IMR-90 (cell line): ENCODE measurements around the gene BTK. TPM values are rescaled to one million over a fixed set of nuclear protein-coding genes. Genes with fewer than 3 reads are reported as not detected.
A peak's percentile ranks its signal among the peaks of the same experiment; 100 is the strongest.

Experiments used
- ATAC-seq: fragments of 200-7000 bp; cut with Tn5 transposase; 2 replicates; pipeline ENCODE4 v1.9.1; 2020; ENCODE audit warnings: low read depth, mild to moderate bottlenecking, moderate library complexity
- BruUV-seq: library from RNA; stranded (reverse); fragments of 400-500 nt; replicated peaks from 2 replicates; lab custom pipeline; 2021; lab: Mats Ljungman, UMichigan
- CTCF ChIA-PET: fragments of 300-600 bp; formaldehyde crosslinking; extraction: SDS; loops from one replicate; lab custom pipeline; 2021; ENCODE audit warnings: antibody characterized with exemption; lab: Yijun Ruan, JAX
- POLR2A ChIA-PET: fragments of 300-600 bp; sonication (Branson Sonifier 250); formaldehyde crosslinking; loops from one replicate; lab custom pipeline; 2022; ENCODE audit warnings: antibody characterized with exemption; ENCODE audit not compliant: unreplicated experiment; lab: Charles Lee
- DNase-seq: peaks from one replicate; pipeline ENCODE4 v3.0.0; 2013
- H2AFZ ChIP-seq: replicated peaks from 2 replicates; pipeline ENCODE3; 2013; ENCODE audit warnings: low read length, mild to moderate bottlenecking; ENCODE audit not compliant: poor library complexity
- H2AK5ac ChIP-seq: 2 replicates; pipeline ENCODE4 v1.6.1; 2013; ENCODE audit warnings: low read depth, low read length, inconsistent platforms
- H2AK9ac ChIP-seq: replicated peaks from 2 replicates; pipeline ENCODE3; 2013; ENCODE audit warnings: mild to moderate bottlenecking, low read depth, low read length, moderate library complexity; ENCODE audit not compliant: poor library complexity
- H2BK120ac ChIP-seq: 2 replicates; pipeline ENCODE4 v1.6.1; 2013; ENCODE audit warnings: low read depth, low read length, inconsistent platforms
- H2BK15ac ChIP-seq: 3 replicates; pipeline ENCODE4 v1.6.1; 2013; ENCODE audit warnings: low read depth, low read length, inconsistent platforms
- H2BK20ac ChIP-seq: 2 replicates; pipeline ENCODE4 v1.6.1; 2013; ENCODE audit warnings: low read depth, mild to moderate bottlenecking, inconsistent platforms, low read length, moderate library complexity
- H2BK5ac ChIP-seq: 2 replicates; pipeline ENCODE4 v1.6.1; 2013; ENCODE audit warnings: mild to moderate bottlenecking, low read depth, low read length, inconsistent platforms; ENCODE audit not compliant: poor library complexity, severe bottlenecking
- H3K14ac ChIP-seq: replicated peaks from 2 replicates; pipeline ENCODE4 v1.6.1; 2013; ENCODE audit warnings: low read depth, low read length, inconsistent platforms
- H3K18ac ChIP-seq: 2 replicates; pipeline ENCODE4 v1.6.1; 2013; ENCODE audit warnings: low read depth, low read length, control low read depth
- H3K23ac ChIP-seq: 2 replicates; pipeline ENCODE4 v1.6.1; 2013; ENCODE audit warnings: low read depth, low read length, inconsistent platforms
- H3K27ac ChIP-seq: 2 replicates; pipeline ENCODE4 v1.5.1; 2013; ENCODE audit warnings: mild to moderate bottlenecking, control low read depth, low read length; ENCODE audit not compliant: insufficient read depth
- H3K27me3 ChIP-seq: 2 replicates; pipeline ENCODE4 v1.6.1; 2013; ENCODE audit warnings: low read length; ENCODE audit not compliant: control insufficient read depth, insufficient read depth
- H3K36me3 ChIP-seq: 2 replicates; pipeline ENCODE4 v1.6.1; 2013; ENCODE audit warnings: low read length, mixed read lengths; ENCODE audit not compliant: control insufficient read depth, insufficient read depth
- H3K4ac ChIP-seq: 2 replicates; pipeline ENCODE4 v1.6.1; 2013; ENCODE audit warnings: low read depth, low read length, inconsistent platforms
- H3K4me1 ChIP-seq: 2 replicates; pipeline ENCODE4 v1.6.1; 2013; ENCODE audit warnings: low read length, mixed read lengths; ENCODE audit not compliant: control insufficient read depth, insufficient read depth
- H3K4me2 ChIP-seq: 2 replicates; pipeline ENCODE4 v1.6.1; 2013; ENCODE audit warnings: low read depth, mild to moderate bottlenecking, control low read depth, low read length, moderate library complexity
- H3K4me3 ChIP-seq: 2 replicates; pipeline ENCODE4 v1.5.1; 2013; ENCODE audit warnings: low read depth, mild to moderate bottlenecking, control low read depth, low read length, moderate library complexity; ENCODE audit not compliant: insufficient read depth
- H3K56ac ChIP-seq: 2 replicates; pipeline ENCODE4 v1.6.1; 2013; ENCODE audit warnings: low read length, inconsistent platforms; ENCODE audit not compliant: insufficient read depth; ENCODE audit errors: extremely low read depth
- H3K79me1 ChIP-seq, 2 experiments: 2 replicates each; pipeline ENCODE4 v1.6.1; 2013; ENCODE audit warnings: low read length in 2 of 2, inconsistent platforms in 1 of 2, low read depth in 1 of 2
- H3K9ac ChIP-seq: 2 replicates; pipeline ENCODE4 v1.6.1; 2013; ENCODE audit warnings: low read depth, low read length, control low read depth
- H3K9me1 ChIP-seq: 2 replicates; pipeline ENCODE4 v1.6.1; 2013; ENCODE audit warnings: low read length, inconsistent platforms; ENCODE audit not compliant: insufficient read depth
- H3K9me3 ChIP-seq: 2 replicates; pipeline ENCODE4 v1.6.1; 2013; ENCODE audit warnings: low read length; ENCODE audit not compliant: control insufficient read depth, insufficient read depth
- H4K20me1 ChIP-seq: 2 replicates; pipeline ENCODE4 v1.6.1; 2013; ENCODE audit warnings: low read length, inconsistent platforms; ENCODE audit not compliant: insufficient read depth
- H4K5ac ChIP-seq: 2 replicates; pipeline ENCODE4 v1.6.1; 2013; ENCODE audit warnings: mild to moderate bottlenecking, low read depth, low read length, control low read depth
- H4K8ac ChIP-seq, 2 experiments: 2 replicates each; pipeline ENCODE4 v1.6.1; 2013; ENCODE audit warnings: low read depth in 2 of 2, low read length in 2 of 2, control low read depth in 1 of 2, inconsistent platforms in 1 of 2
- H4K91ac ChIP-seq: 2 replicates; pipeline ENCODE4 v1.6.1; 2013; ENCODE audit warnings: low read depth, low read length, inconsistent platforms; ENCODE audit not compliant: insufficient read depth
- BHLHE40 ChIP-seq: fragments of 150-350 bp; IDR thresholded peaks from 2 replicates; pipeline ENCODE4 v1.6.1; 2016; ENCODE audit warnings: mild to moderate bottlenecking, low read depth, low read length
- CEBPB ChIP-seq: IDR thresholded peaks from 2 replicates; pipeline ENCODE4 v1.6.1; 2012; ENCODE audit warnings: low read depth, low read length, improper control_type of control experiment
- CHD1 ChIP-seq: IDR thresholded peaks from 2 replicates; pipeline ENCODE4 v1.6.1; 2012; ENCODE audit warnings: low read depth, low read length, improper control_type of control experiment
- FOS ChIP-seq: fragments of 150-350 bp; IDR thresholded peaks from 2 replicates; pipeline ENCODE4 v1.6.1; 2016; ENCODE audit warnings: low read depth, low read length
- MAFK ChIP-seq: IDR thresholded peaks from 2 replicates; pipeline ENCODE4 v1.6.1; 2012; ENCODE audit warnings: low read depth, low read length, improper control_type of control experiment
- MAZ ChIP-seq: IDR thresholded peaks from 2 replicates; pipeline ENCODE4 v1.6.1; 2012; ENCODE audit warnings: low read depth, mild to moderate bottlenecking, low read length, improper control_type of control experiment, moderate library complexity, borderline replicate concordance
- MXI1 ChIP-seq: IDR thresholded peaks from 2 replicates; pipeline ENCODE4 v1.6.1; 2012; ENCODE audit warnings: low read depth, mild to moderate bottlenecking, low read length, moderate library complexity, borderline replicate concordance
- NFE2L2 ChIP-seq: fragments of 150-350 bp; IDR thresholded peaks from 2 replicates; pipeline ENCODE4 v1.6.1; 2016; ENCODE audit warnings: low read depth, mild to moderate bottlenecking, low read length
- POLR2A ChIP-seq: IDR thresholded peaks from 2 replicates; pipeline ENCODE4 v1.6.1; 2012; ENCODE audit warnings: mild to moderate bottlenecking, low read depth, low read length
- RAD21 ChIP-seq: IDR thresholded peaks from 2 replicates; pipeline ENCODE4 v1.6.1; 2012; ENCODE audit warnings: low read length, improper control_type of control experiment
- RCOR1 ChIP-seq: IDR thresholded peaks from 2 replicates; pipeline ENCODE4 v1.6.1; 2012; ENCODE audit warnings: mild to moderate bottlenecking, low read length, improper control_type of control experiment; ENCODE audit not compliant: insufficient replicate concordance
- RFX5 ChIP-seq: IDR thresholded peaks from 2 replicates; pipeline ENCODE4 v1.8.0; 2012; ENCODE audit warnings: low read depth, mild to moderate bottlenecking, low read length, moderate library complexity
- SMC3 ChIP-seq: fragments of 150-350 bp; IDR thresholded peaks from 2 replicates; pipeline ENCODE4 v1.6.1; 2016; ENCODE audit warnings: low read depth, mild to moderate bottlenecking, antibody characterized with exemption, low read length, moderate library complexity
- WGBS, 2 experiments: methylation state at CpG; one replicate each; pipeline versions ENCODE4 v1.1.5 to v1.1.7; 2013; ENCODE audit warnings: missing lambda C conversion rate in 2 of 2; ENCODE audit not compliant: insufficient read length in 1 of 2; ENCODE audit errors: extremely low coverage in 2 of 2; 5-methylcytosine and 5-hydroxymethylcytosine counted together
- dilution Hi-C: fragments of 300-500 bp; cut with HindIII; formaldehyde crosslinking; loops from one replicate; pipeline ENCODE4 v1.14.3; 2018; ENCODE audit warnings: low sequenced_read_pairs; ENCODE audit not compliant: unreplicated experiment
- in situ Hi-C: fragments of 300-500 bp; cut with MboI; formaldehyde crosslinking; loops from 3 replicates; pipeline ENCODE4 v1.14.3; 2019; ENCODE audit warnings: low sequenced_read_pairs, inconsistent platforms, mixed read lengths
- intact Hi-C: fragments of 100-400 bp; cut with micrococcal nuclease; formaldehyde crosslinking; loops from 2 replicates; pipeline ENCODE4 v1.10.0; 2022
- polyA plus RNA-seq, 3 experiments: library from polyadenylated mRNA; depleted of rRNA; stranded (reverse); fragments of >200 nt; gene quantifications; 2 replicates each; pipeline ENCODE4 v1.2.3, GENCODE V29; 2012; ENCODE audit warnings: low replicate concordance in 1 of 3
- total RNA-seq: library from RNA; depleted of rRNA; stranded (reverse); fragments of >200 nt; gene quantifications from 2 replicates; pipeline ENCODE4 v1.2.3, GENCODE V29; 2012
- TF ChIP-seq, protein P1 (sequence below): fragments of 150-350 bp; IDR thresholded peaks from 2 replicates; pipeline ENCODE4 v1.6.1; 2017; ENCODE audit warnings: mild to moderate bottlenecking, antibody characterized with exemption, low read length, low read depth
- TF ChIP-seq, protein P2 (sequence below): fragments of 150-350 bp; IDR thresholded peaks from 2 replicates; pipeline ENCODE4 v1.6.1; 2016; ENCODE audit warnings: low read depth, mild to moderate bottlenecking, low read length, moderate library complexity, borderline replicate concordance

BTK gene
- total and polyA plus RNA-seq, 2 of the 4 experiments (the other 2 are of a cell fraction): not detected

DNA sequence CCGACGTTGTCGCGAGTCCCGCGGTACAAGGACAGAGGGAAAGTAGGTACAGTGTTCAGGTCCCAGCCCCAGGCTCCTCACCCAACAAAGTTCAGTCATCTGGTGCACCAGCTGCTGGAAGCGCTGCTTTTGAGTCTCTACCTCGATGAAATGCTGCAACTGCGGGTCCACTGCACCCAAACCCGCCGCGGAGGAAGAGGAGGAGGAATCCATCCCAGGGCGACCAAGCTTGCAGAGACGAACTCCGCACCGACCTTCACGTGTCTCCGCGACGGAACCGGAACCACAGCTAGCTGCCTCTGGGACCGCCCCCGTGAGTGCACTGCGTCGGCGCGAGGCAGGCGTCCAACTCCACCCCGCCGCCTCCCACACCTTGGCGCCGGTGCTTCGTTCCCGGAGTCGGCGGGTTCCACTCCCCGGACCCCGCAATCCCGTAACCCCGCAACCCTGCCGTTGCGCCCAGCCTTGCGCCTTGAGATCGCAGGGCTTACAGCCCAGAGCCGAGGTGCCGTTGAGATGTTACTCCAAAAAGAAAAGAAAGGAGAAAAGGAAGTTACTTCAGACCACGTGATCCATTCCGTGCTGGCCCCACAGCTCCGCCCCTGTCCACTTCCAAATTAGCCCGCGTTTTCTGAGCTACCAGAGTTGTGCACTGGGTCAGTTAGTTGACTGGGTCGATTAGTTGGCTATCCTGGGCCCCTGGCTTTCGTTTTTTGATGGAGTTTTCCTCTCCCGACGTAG lies 37.4 kb downstream of the BTK start, which contains the start of gene TIMM8A:
Gene TIMM8A (minus strand): TSS at position 291 of the 741 bp plus-strand sequence. CDS start 78 bp downstream, at position 213.
- WGBS, 2 experiments: 24% methylated on average over 32 of the region's 55 CpGs; no CpG with 5 or more reads in 1 of the 2 experiments
- peak within 1 kb of the TSS; percentile 98 for H3K18ac ChIP-seq
- no peaks in the 10 kb centered on the region; the same call in 1 of the 2 replicates for H3K27me3 ChIP-seq
- peak within 1 kb of the TSS; percentile 76; the same call in 1 of the 2 replicates for H2BK20ac ChIP-seq
- in situ Hi-C loops: no loop called here
- H2AK9ac ChIP-seq: peak within 1 kb of the TSS; percentile 74
- peak; percentile 60 for DNase-seq
- BruUV-seq: no TSS peak
- H3K56ac ChIP-seq: peak within 1 kb of the TSS; percentile 95
- H3K9ac ChIP-seq: peak within 1 kb of the TSS; percentile 99
- intact Hi-C loops: loop anchor here (1.0 kb wide), 1 partner anchor 42 kb away; no protein-coding TSS in a partner anchor
- CTCF ChIA-PET: no interaction called here
- H2AK5ac ChIP-seq: no peak within 1 kb of the TSS
- H3K4ac ChIP-seq: peak within 1 kb of the TSS; percentile 96
- 0 out of 2 replicates have a peak, but pooled peaks cover 3% of the 10 kb centered on the region for H4K20me1 ChIP-seq
- H3K9me3 ChIP-seq: no peaks in the 10 kb centered on the region
- H3K14ac ChIP-seq: peak within 1 kb of the TSS; percentile 85
- peak within 1 kb of the TSS; percentile 100 for H3K4me3 ChIP-seq
- peak within 1 kb of the TSS; percentile 63 to 99 for H4K8ac ChIP-seq
- ATAC-seq: peak; percentile 96
- no peaks in the 10 kb centered on the region for H3K36me3 ChIP-seq
- peak within 1 kb of the TSS; percentile 90 for H3K4me2 ChIP-seq
- peak within 1 kb of the TSS; percentile 99 for H4K5ac ChIP-seq
- H2BK15ac ChIP-seq: peak within 1 kb of the TSS; percentile 42; the same call in 1 of the 3 replicates
- H2BK120ac ChIP-seq: peak within 1 kb of the TSS; percentile 97
- peak within 1 kb of the TSS; percentile 98 for H2AFZ ChIP-seq
- H4K91ac ChIP-seq: peak within 1 kb of the TSS; percentile 94
- H3K23ac ChIP-seq: peak within 1 kb of the TSS; percentile 52
- no peaks in the 10 kb centered on the region for H3K9me1 ChIP-seq
- POLR2A ChIA-PET: no interaction called here
- no peaks in the 10 kb centered on the region; a peak in 1 of 4 replicates for H3K79me1 ChIP-seq
- H2BK5ac ChIP-seq: peak within 1 kb of the TSS; percentile 99
- peak within 1 kb of the TSS; percentile 100 for H3K27ac ChIP-seq
- dilution Hi-C loops: no loop called here
- no peaks in the 10 kb centered on the region for H3K4me1 ChIP-seq
- TF ChIP-seq, protein P1, sequence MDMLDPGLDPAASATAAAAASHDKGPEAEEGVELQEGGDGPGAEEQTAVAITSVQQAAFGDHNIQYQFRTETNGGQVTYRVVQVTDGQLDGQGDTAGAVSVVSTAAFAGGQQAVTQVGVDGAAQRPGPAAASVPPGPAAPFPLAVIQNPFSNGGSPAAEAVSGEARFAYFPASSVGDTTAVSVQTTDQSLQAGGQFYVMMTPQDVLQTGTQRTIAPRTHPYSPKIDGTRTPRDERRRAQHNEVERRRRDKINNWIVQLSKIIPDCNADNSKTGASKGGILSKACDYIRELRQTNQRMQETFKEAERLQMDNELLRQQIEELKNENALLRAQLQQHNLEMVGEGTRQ: peak; percentile 86
- TF ChIP-seq SMC3 (no peak), CHD1 (no peak), RCOR1 (no peak), NFE2L2 (no peak), FOS (no peak), MAFK (no peak), MAZ (peak; percentile 55; the same call in 1 of the 2 replicates), RFX5 (no peak), CEBPB (no peak), MXI1 (peak; percentile 76; the same call in 1 of the 2 replicates), RAD21 (no peak), BHLHE40 (no peak), POLR2A (peak; percentile 7; the same call in 1 of the 2 replicates)
- TF ChIP-seq, protein P2, sequence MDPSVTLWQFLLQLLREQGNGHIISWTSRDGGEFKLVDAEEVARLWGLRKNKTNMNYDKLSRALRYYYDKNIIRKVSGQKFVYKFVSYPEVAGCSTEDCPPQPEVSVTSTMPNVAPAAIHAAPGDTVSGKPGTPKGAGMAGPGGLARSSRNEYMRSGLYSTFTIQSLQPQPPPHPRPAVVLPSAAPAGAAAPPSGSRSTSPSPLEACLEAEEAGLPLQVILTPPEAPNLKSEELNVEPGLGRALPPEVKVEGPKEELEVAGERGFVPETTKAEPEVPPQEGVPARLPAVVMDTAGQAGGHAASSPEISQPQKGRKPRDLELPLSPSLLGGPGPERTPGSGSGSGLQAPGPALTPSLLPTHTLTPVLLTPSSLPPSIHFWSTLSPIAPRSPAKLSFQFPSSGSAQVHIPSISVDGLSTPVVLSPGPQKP: no peak
